Measurements from ENCODE around the gene PTK7. TPM values are rescaled to one million over a fixed set of nuclear protein-coding genes. Genes with fewer than 3 reads are reported as not detected.

Gene PTK7
- total RNA-seq, 2 experiments from 2014 or later = 1.2 to 1.6 TPM

DNA sequence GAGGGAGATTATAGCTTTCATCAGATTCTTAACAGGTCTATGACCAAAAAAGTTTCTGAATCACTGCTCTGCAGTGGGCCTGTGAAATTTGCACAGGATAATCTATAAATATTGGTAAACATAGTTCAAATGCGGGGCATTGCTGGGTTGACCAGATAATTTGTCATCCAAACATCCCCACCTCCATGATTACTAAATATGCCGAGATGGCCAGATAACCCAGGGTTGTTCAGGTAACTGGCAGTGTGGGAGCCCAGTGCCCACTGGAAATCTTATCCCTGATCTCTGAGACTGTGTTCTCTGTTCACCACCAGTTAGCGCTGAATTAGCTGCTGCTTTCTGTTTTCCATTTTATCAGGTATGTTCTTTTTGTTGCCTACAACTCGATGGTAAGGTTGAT lies 21.4 kb downstream of the PTK7 start:
- H3K27ac ChIP-seq (ENCODE audit: low read depth in 1 of 2, low read length in 2 of 2) = no peak overlapping the region
- Mint-ChIP-seq H3K27me3 (no peaks in the 10 kb centered on the region), H3K36me3 (ENCODE audit: low read depth) (no peaks in the 10 kb centered on the region), H3K9me3 (no peaks in the 10 kb centered on the region), H3K4me3 (no peak overlapping the region), H3K27ac (no peak overlapping the region), H3K4me1 (ENCODE audit: low read depth) (peaks cover 23% of the 10 kb centered on the region)
- no peaks in the 10 kb centered on the region for H3K36me3 ChIP-seq (ENCODE audit: insufficient read depth, low read length)
- ChIA-PET POLR2A (no interaction called here), CTCF (interaction anchor here (0.6 kb wide), 1 partner anchor 272 kb away, joined by 3 read pairs; the partner anchor contains the start of gene ZNF318)
- TF ChIP-seq, protein P1, sequence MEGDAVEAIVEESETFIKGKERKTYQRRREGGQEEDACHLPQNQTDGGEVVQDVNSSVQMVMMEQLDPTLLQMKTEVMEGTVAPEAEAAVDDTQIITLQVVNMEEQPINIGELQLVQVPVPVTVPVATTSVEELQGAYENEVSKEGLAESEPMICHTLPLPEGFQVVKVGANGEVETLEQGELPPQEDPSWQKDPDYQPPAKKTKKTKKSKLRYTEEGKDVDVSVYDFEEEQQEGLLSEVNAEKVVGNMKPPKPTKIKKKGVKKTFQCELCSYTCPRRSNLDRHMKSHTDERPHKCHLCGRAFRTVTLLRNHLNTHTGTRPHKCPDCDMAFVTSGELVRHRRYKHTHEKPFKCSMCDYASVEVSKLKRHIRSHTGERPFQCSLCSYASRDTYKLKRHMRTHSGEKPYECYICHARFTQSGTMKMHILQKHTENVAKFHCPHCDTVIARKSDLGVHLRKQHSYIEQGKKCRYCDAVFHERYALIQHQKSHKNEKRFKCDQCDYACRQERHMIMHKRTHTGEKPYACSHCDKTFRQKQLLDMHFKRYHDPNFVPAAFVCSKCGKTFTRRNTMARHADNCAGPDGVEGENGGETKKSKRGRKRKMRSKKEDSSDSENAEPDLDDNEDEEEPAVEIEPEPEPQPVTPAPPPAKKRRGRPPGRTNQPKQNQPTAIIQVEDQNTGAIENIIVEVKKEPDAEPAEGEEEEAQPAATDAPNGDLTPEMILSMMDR (IDR thresholded peaks at IDR 0.05) = no peak
- no peaks in the 10 kb centered on the region for H3K4me1 ChIP-seq (ENCODE audit: insufficient read depth, low read length)
- intact Hi-C loops (cut with DNase I, micrococcal nuclease) = no loop called here
- DNase-seq = no peak
- no peaks in the 10 kb centered on the region for H3K27me3 ChIP-seq (ENCODE audit: control insufficient read depth in 1 of 2, insufficient read depth in 2 of 2, low read length in 2 of 2)
- no peak for ATAC-seq (ENCODE audit: poor library complexity)
- H3K9me3 ChIP-seq (ENCODE audit: control insufficient read depth in 1 of 2, insufficient read depth in 1 of 2, low read length in 2 of 2) = no peaks in the 10 kb centered on the region
- H3K4me3 ChIP-seq (ENCODE audit: low read length) = no peak overlapping the region

GRCh38 chr6:43101497-43101896 lies 25.4 kb downstream of the PTK7 start:
- Histone ChIP-seq H3K4me1 (ENCODE audit: insufficient read depth, low read length) (no peaks in the 10 kb centered on the region), H3K27ac (ENCODE audit: low read depth in 1 of 2, low read length in 2 of 2) (no peak overlapping the region), H3K36me3 (ENCODE audit: insufficient read depth, low read length) (no peaks in the 10 kb centered on the region), H3K9me3 (ENCODE audit: control insufficient read depth in 1 of 2, insufficient read depth in 1 of 2, low read length in 2 of 2) (no peaks in the 10 kb centered on the region), H3K27me3 (ENCODE audit: control insufficient read depth in 1 of 2, insufficient read depth in 2 of 2, low read length in 2 of 2) (no peaks in the 10 kb centered on the region), H3K4me3 (ENCODE audit: low read length) (no peak overlapping the region)
- no peak overlapping the region for H3K4me3 Mint-ChIP-seq
- no peaks in the 10 kb centered on the region for H3K9me3 Mint-ChIP-seq
- ATAC-seq (ENCODE audit: poor library complexity) (no peak), DNase-seq (no peak)
- intact Hi-C loops (cut with DNase I, micrococcal nuclease) = no loop called here
- ChIA-PET CTCF (no interaction called here), POLR2A (no interaction called here)
- H3K27ac Mint-ChIP-seq = no peak overlapping the region
- TF ChIP-seq, protein P1 (IDR thresholded peaks at IDR 0.05) = no peak
- H3K36me3 Mint-ChIP-seq (ENCODE audit: low read depth) = no peaks in the 10 kb centered on the region
- no peaks in the 10 kb centered on the region for H3K27me3 Mint-ChIP-seq
- H3K4me1 Mint-ChIP-seq (ENCODE audit: low read depth) = peaks cover 4% of the 10 kb centered on the region

- no peak for DNase-seq
- H3K27ac ChIP-seq (ENCODE audit: low read depth in 1 of 2, low read length in 2 of 2) = no peak overlapping the region
- ATAC-seq (ENCODE audit: poor library complexity) = no peak
- Mint-ChIP-seq H3K4me3 (no peak overlapping the region), H3K4me1 (ENCODE audit: low read depth) (peaks cover 4% of the 10 kb centered on the region), H3K9me3 (no peaks in the 10 kb centered on the region), H3K27me3 (no peaks in the 10 kb centered on the region), H3K36me3 (ENCODE audit: low read depth) (no peaks in the 10 kb centered on the region), H3K27ac (no peak overlapping the region)
- H3K27me3 ChIP-seq (ENCODE audit: control insufficient read depth in 1 of 2, insufficient read depth in 2 of 2, low read length in 2 of 2) = no peaks in the 10 kb centered on the region
- TF ChIP-seq, protein P1 (IDR thresholded peaks at IDR 0.05) = no peak
- H3K4me1 ChIP-seq (ENCODE audit: insufficient read depth, low read length) = no peaks in the 10 kb centered on the region
- no peak overlapping the region for H3K4me3 ChIP-seq (ENCODE audit: low read length)
- CTCF ChIA-PET = no interaction called here
- intact Hi-C loops (cut with DNase I, micrococcal nuclease) = no loop called here
- POLR2A ChIA-PET = no interaction called here
- no peaks in the 10 kb centered on the region for H3K36me3 ChIP-seq (ENCODE audit: insufficient read depth, low read length)
- no peaks in the 10 kb centered on the region for H3K9me3 ChIP-seq (ENCODE audit: control insufficient read depth in 1 of 2, insufficient read depth in 1 of 2, low read length in 2 of 2)
Observed at GRCh38 chr6:43103253-43103876, 27.3 kb downstream of the PTK7 start.
